Psoas muscle (tissue), 8 donors: ENCODE results near the gene MTFR2. TPM values are rescaled to one million over a fixed set of nuclear protein-coding genes. Genes with fewer than 3 reads are reported as not detected.

Experiments used
- ATAC-seq, 4 donors: fragments of 200-7000 bp; cut with Tn5 transposase; one replicate each; pipeline ENCODE4 v1.9.1; 2020; ENCODE audit warnings: moderate library complexity in 3 of 4, mild to moderate bottlenecking in 2 of 4
- DNase-seq, 2 donors: peaks; one replicate each; pipeline ENCODE4 v3.0.0-alpha.2; 2020
- H3K27ac ChIP-seq: fragments of 200-600 bp; one replicate; pipeline ENCODE4 v1.8.0; 2022
- H3K27me3 ChIP-seq, 3 donors: fragments of 200-600 bp in 1 of 3; one replicate each; pipeline versions ENCODE4 v1.6.1 to v1.8.0; 2013 to 2022; ENCODE audit warnings: low read length in 2 of 3, mild to moderate bottlenecking in 2 of 3, moderate library complexity in 1 of 3; ENCODE audit not compliant: insufficient read depth in 3 of 3
- H3K36me3 ChIP-seq, 2 donors: fragments of 200-600 bp in 1 of 2; one replicate each; pipeline versions ENCODE4 v1.6.1 to v1.8.0; 2013 to 2022; ENCODE audit warnings: low read depth in 1 of 2, mild to moderate bottlenecking in 1 of 2, moderate library complexity in 1 of 2; ENCODE audit not compliant: insufficient read depth in 1 of 2
- H3K4me1 ChIP-seq: fragments of 200-600 bp; one replicate; pipeline ENCODE4 v1.8.0; 2022
- H3K4me3 ChIP-seq: fragments of 200-600 bp; one replicate; pipeline ENCODE4 v1.8.0; 2022; ENCODE audit warnings: mild to moderate bottlenecking
- H3K9me3 ChIP-seq: fragments of 200-600 bp; one replicate; pipeline ENCODE4 v1.8.0; 2022
- WGBS, 3 donors: extraction: QIAGEN DNeasy Blood & Tissue Kit; methylation state at CpG; one replicate each; pipeline versions ENCODE4 v1.1.6 to v1.1.7; 2013; 5-methylcytosine and 5-hydroxymethylcytosine counted together
- intact Hi-C, 2 donors: fragments of 100-400 bp; cut with DNase I; formaldehyde crosslinking; loops; one replicate each; pipeline versions ENCODE4 v1.11.0 to v1.14.2; 2022
- polyA plus RNA-seq, 3 donors: library from polyadenylated mRNA; stranded (reverse); fragments of 200-250 nt; gene quantifications; one replicate each; pipeline ENCODE4 v1.2.3, GENCODE V29; 2013
- total RNA-seq, 4 donors: library from RNA; stranded (reverse); fragmentation: NEBNext Ultra II Directional in 2 of 4; extraction: Animal tissue kit (Norgen Biotek cat#: 25700) in 2 of 4; gene quantifications; one replicate each; pipeline versions ENCODE4 v1.2.1 to v1.2.4, GENCODE V29; 2021 to 2023
- TF ChIP-seq, protein P1 (sequence below): fragments of 200-600 bp; IDR thresholded peaks from one replicate; pipeline ENCODE4 v1.8.0; 2022; ENCODE audit warnings: antibody characterized with exemption
- donor health status: healthy with polysubstance abuse.
- donor health status: DM: no; HTN: no; CAD: no; lungs with moderate emphysema.
- donor health status: Bipolar disorder and iron deficiency.
- donor health status: healthy.
- donor health status: DM: yes; HTN: yes; CAD: no.
- donor health status: DM: no; HTN: no; CAD: no.
- donor health status: DM: no; HTN: no; CAD: no.
- donor health status: DM: yes; HTN: yes; CAD: no.

Gene MTFR2
- total and polyA plus RNA-seq, 7 donors = 0.07 to 0.95 (median 0.41) TPM; not detected in 1

DNA sequence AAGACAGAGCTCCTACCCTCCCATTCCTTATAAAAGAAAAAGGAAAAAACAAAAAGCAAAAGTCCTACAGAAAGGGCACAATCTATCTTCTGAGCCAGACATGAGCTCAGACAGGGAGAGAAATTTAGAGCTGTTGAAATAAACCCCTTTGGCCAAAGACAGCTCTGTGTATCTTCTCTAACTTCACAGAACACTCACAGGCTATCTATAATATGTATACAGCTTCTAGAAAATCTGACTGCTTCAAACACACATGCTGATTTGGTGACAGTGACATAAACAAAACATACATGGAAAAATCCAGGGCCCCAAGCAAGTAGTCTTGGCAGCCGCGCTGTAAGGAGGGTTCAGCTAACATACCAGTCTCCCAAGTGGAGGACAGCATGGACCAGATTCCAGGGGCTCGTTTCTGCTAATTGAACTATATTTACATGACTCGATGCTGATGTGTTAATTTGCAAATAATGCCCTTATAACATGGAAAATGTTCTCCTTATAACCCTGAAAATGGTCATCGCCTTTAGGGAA is 37.0 kb downstream of the MTFR2 start:
- 75 to 82% (median 80%) methylated on average over 5 of the region's 5 CpGs for whole genome bisulfite sequencing, 3 donors
- Histone ChIP-seq H3K4me1 (no peaks in the 10 kb centered on the region), H3K36me3 (no peaks in the 10 kb centered on the region), H3K27me3 (no peaks in the 10 kb centered on the region), H3K27ac (no peak overlapping the region), H3K9me3 (no peaks in the 10 kb centered on the region), H3K4me3 (no peak overlapping the region)
- ATAC-seq (no peak), DNase-seq (no peak)
- TF ChIP-seq, protein P1, sequence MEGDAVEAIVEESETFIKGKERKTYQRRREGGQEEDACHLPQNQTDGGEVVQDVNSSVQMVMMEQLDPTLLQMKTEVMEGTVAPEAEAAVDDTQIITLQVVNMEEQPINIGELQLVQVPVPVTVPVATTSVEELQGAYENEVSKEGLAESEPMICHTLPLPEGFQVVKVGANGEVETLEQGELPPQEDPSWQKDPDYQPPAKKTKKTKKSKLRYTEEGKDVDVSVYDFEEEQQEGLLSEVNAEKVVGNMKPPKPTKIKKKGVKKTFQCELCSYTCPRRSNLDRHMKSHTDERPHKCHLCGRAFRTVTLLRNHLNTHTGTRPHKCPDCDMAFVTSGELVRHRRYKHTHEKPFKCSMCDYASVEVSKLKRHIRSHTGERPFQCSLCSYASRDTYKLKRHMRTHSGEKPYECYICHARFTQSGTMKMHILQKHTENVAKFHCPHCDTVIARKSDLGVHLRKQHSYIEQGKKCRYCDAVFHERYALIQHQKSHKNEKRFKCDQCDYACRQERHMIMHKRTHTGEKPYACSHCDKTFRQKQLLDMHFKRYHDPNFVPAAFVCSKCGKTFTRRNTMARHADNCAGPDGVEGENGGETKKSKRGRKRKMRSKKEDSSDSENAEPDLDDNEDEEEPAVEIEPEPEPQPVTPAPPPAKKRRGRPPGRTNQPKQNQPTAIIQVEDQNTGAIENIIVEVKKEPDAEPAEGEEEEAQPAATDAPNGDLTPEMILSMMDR = no peak
- intact Hi-C loops = no loop called here

DNA sequence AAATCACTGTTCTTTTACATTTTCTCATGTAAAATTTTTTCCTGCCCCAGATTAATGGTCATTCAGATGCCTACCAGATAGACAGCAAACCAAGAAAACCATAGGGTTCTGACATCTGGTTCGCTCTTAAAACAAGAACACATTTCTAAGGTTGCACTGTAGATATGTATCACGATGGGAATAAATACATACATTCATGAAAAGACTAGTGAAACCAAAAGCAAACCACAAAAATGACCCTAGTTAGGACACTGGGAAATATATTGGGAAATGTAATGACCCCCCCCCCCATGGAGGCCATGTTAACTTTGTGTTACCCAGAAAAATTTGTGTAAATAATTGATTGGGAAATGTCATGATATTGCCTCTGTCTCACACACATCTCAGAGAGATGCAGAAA is 37.5 kb downstream of the MTFR2 start:
- no peaks in the 10 kb centered on the region for H3K9me3 ChIP-seq
- ATAC-seq (no peak), DNase-seq (no peak)
- H3K4me3 ChIP-seq = no peak overlapping the region
- TF ChIP-seq, protein P1 = no peak
- intact Hi-C loops = no loop called here
- no peaks in the 10 kb centered on the region for H3K27me3 ChIP-seq
- H3K36me3 ChIP-seq = no peaks in the 10 kb centered on the region
- no peak overlapping the region for H3K27ac ChIP-seq
- no peaks in the 10 kb centered on the region for H3K4me1 ChIP-seq
- WGBS, 3 donors = 92 to 100% (median 97%) methylated on average over 2 of the region's 2 CpGs

DNA sequence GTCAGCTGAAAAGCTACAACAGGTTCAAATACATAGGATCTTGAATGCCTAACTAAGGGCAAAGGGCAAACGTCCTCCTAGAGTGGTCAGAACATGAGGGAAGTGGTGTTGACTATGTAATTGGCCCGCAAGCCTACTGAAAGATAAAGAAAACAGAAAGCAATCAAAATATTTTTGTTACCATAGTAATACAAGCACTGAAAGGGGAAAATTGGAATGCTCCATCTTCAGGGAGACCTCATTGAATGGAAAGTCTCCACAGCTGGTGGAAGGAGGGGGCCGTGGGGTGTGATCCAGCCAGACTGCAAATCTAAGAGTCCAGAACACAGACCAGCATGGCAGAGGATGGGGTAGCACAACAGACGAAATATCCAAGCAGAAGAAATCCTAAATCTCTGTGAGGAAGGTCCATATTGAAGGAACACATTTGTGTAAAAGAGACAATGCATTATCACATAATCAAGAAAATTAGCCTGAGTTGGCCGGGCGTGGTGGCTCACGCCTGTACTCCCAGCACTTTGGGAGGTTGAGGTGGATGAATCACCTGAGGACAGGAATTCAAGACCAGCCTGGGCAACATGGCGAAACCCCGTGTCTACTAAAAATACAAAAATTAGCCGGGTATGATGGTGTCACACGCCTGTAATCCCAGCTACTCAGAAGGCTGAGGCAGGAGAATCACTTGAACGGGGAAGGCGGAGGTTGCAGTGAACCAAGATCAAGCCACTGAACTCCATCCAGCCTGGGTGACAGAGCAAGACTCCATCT is 39.5 kb downstream of the MTFR2 start:
- no peak overlapping the region for H3K27ac ChIP-seq
- H3K9me3 ChIP-seq = no peaks in the 10 kb centered on the region
- WGBS, 3 donors = 86 to 88% (median 87%) methylated on average over 13 of the region's 13 CpGs
- intact Hi-C loops = no loop called here
- DNase-seq (no peak), ATAC-seq (no peak)
- TF ChIP-seq, protein P1 = no peak
- no peaks in the 10 kb centered on the region for H3K4me1 ChIP-seq
- H3K4me3 ChIP-seq = no peak overlapping the region
- H3K27me3 ChIP-seq = no peaks in the 10 kb centered on the region
- H3K36me3 ChIP-seq = no peaks in the 10 kb centered on the region

DNA sequence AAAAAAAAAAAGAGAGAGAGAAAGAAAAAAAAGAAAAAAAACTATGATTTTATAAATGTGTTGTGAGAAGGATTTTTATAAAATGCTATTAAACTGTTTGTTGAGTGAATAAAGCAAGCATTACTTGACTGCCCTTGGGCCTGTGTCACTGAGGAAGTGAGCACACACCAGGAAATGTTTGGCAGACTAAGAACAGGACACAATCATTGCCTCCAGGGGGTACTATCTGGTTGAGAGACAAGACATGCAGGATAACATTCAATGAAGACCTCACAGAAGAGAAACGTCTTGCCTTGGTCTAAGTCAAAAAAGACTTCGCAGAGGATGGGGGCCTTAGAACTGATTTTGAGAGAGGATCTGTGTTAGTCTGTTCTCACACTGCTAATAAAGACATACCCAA is 40.6 kb downstream of the MTFR2 start:
- H3K4me1 ChIP-seq = no peaks in the 10 kb centered on the region
- ATAC-seq (no peak), DNase-seq (no peak)
- peaks cover 0 to 2% (median 0%) of the 10 kb centered on the region in 3 donors for H3K27me3 ChIP-seq
- intact Hi-C loops = no loop called here
- no peaks in the 10 kb centered on the region for H3K36me3 ChIP-seq
- no peak overlapping the region for H3K4me3 ChIP-seq
- H3K9me3 ChIP-seq = no peaks in the 10 kb centered on the region
- TF ChIP-seq, protein P1 = no peak
- 90 to 93% (median 91%) methylated on average over 2 of the region's 2 CpGs for WGBS, 3 donors
- no peak overlapping the region for H3K27ac ChIP-seq
